GM21367 (cell line): Measurements from ENCODE around the gene NBPF19.
"Not testable (repeated sequence)": the region's sequence is repeated elsewhere in the genome, so short reads cannot be mapped to it uniquely, and the experiment has no call there.

Source experiments
- ATAC-seq: cut with Tn5 transposase; IDR thresholded peaks from one replicate; pipeline ENCODE4 v1.9.1; 2021; ENCODE audit not compliant: unreplicated experiment

NBPF19 gene, protein sequence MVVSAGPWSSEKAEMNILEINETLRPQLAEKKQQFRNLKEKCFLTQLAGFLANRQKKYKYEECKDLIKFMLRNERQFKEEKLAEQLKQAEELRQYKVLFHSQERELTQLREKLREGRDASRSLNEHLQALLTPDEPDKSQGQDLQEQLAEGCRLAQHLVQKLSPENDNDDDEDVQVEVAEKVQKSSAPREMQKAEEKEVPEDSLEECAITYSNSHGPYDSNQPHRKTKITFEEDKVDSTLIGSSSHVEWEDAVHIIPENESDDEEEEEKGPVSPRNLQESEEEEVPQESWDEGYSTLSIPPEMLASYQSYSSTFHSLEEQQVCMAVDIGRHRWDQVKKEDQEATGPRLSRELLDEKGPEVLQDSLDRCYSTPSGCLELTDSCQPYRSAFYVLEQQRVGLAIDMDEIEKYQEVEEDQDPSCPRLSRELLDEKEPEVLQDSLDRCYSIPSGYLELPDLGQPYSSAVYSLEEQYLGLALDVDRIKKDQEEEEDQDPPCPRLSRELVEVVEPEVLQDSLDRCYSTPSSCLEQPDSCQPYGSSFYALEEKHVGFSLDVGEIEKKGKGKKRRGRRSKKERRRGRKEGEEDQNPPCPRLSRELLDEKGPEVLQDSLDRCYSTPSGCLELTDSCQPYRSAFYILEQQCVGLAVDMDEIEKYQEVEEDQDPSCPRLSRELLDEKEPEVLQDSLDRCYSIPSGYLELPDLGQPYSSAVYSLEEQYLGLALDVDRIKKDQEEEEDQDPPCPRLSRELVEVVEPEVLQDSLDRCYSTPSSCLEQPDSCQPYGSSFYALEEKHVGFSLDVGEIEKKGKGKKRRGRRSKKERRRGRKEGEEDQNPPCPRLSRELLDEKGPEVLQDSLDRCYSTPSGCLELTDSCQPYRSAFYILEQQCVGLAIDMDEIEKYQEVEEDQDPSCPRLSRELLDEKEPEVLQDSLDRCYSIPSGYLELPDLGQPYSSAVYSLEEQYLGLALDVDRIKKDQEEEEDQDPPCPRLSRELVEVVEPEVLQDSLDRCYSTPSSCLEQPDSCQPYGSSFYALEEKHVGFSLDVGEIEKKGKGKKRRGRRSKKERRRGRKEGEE (N-terminal part only)

DNA sequence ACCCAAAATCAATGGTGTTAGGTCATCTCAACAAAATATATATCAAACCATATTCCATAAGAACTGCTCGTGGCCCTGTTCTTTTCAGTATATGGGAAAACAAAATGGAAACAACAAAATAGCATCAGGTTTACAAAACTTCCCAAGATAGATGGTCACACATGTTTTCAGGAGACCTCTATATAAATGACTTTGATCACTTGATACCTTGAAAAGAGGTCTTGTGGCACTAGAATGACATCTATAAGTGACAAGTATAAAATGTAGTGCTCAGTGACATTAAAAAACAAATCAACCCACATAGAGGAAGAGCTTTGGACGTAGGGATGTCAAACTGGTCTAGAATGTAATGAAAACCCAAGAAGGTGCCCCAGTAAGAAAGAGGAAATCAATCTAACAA, at the start of gene NBPF19:
Gene NBPF19, plus strand, starts transcription at position 301 of the 400 bp plus-strand sequence. CDS start 888 bp downstream, outside the sequence.
- not testable (repeated sequence) for ATAC-seq

DNA sequence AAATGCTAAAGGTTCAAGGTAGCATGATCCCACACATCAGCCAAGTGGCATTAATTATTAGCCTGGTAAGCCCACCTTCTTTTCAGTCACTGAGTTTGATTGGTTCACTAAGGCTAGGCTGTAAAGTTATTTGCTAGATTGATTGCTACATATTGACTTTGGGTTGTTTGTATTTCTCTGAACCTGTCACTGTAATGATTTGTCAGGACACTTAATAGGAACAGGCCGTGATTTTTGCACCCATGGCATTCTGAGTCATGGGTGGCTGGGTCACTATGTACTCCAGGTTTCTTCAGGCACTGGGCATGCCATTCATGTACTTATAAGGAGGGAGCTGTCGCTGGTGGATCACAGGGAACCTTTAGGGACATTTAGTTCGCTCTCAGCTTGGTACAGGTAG, 46.5 kb upstream of the NBPF19 start:
- not testable (repeated sequence) for ATAC-seq

DNA sequence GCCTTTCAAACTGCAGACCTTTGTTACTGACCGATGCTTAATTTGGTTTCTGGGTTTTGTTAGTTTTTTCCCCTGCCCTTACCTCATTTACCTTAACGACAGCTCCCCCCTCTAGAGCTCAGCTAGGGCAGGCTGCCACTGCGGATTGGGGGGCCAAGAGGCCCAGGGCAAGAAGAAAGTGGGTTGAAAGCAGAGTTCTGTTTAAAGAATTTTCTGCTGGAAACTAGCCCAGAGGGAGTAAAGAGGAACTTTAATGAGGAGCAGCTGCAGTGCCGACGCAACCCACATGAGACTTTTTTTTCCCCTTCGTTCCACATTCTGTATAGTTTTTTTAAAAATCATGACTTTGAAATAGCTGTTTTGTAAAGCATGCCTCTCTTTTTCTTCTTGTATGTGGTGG, 29.4 kb upstream of the NBPF19 start:
- ATAC-seq: not testable (repeated sequence)

DNA sequence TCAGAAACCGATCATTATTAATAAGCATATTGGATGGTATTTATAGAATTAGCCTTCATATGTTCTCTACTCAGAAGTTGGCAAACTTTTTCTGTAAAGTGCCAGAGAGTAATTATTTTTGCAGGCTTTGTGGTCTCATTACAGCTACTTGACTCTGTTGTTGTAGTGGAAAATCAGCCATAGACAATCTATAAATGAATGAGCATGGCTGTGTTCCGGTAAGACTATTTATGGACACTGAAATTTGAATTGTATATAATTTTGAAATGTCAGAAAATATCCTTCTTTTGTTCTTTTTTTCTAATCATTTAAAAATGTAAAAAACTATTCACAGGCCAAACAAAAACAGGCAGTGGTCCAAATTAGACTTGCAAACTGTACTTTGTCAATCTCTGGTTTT, 22.6 kb upstream of the NBPF19 start:
- ATAC-seq: not testable (repeated sequence)

DNA sequence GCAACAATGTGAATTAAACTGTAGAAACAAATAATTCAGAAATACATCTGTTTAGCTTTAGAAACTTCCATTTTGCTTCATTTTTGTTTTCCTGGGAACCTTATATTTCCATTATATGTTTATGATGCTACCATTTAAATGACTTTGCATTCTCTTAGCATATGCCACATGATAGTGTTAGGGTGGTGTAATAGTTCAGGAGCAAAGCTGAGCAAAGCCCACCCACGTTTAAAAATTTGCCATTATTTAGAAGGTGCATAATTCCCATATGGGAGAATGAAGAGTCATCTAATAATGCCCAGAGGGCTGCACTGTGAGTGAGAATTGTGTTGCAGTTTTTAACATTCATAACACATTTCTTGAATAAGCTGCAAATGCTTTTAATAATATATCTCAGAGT, 22.2 kb upstream of the NBPF19 start:
- ATAC-seq: not testable (repeated sequence)

DNA sequence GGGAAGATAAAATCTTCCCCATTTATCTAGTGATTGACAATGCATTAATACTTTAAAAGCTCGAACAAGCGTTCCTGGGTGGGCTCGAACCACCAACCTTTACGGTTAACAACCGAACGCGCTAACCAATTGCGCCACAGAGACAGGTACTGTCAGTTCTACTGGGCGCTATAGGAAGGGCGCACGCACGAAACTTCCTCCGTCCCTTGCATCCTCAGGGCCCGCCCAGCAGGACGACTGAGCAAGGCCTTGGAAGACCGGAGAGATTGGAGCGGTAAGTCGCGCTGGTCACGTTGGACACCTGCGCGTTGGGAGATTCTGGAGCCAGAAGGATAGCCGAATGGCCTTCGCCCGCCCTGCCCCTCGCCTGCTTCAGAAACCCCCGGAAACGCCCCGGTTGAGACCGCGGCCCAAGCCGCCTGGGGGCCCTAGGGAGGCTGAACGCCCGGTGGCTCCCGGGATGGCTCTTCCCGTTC, 83.5 kb downstream of the NBPF19 start:
- ATAC-seq: not testable (repeated sequence)

DNA sequence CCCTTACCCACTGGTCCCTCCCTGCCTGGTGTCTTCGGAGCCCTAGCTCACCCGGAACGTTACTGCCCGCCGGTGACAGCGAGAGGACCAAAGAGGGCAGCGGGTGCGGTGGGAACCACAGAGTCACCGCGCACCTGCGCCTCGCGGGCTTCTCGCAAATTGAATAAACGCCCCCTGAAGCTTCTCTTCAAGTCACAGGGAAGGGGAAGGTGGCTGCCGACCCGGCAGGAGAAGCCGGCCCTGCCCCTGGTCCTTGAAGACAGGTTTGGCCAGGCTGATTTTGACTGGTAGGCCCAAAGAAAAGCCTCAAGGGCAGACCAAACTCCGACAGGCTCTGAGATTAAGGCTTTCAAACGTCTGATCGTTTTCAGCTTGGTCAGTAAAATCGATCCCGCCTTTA, 87.0 kb downstream of the NBPF19 start:
- not testable (repeated sequence) for ATAC-seq

DNA sequence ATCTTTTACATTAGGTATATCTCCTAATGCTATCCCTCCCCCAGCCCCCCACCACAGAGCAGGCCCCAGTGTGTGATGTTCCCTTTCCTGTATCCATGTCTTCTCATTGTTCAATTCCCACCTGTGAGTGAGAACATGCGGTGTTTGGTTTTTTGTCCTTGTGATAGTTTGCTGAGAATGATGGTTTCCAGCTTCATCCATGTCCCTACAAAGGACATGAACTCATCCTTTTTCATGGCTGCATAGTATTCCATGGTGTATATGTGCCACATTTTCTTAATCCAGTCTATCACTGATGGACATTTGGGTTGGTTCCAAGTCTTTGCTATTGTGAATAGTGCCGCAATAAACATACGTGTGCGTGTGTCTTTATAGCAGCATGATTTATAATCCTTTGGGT, 90.6 kb downstream of the NBPF19 start:
- not testable (repeated sequence) for ATAC-seq

DNA sequence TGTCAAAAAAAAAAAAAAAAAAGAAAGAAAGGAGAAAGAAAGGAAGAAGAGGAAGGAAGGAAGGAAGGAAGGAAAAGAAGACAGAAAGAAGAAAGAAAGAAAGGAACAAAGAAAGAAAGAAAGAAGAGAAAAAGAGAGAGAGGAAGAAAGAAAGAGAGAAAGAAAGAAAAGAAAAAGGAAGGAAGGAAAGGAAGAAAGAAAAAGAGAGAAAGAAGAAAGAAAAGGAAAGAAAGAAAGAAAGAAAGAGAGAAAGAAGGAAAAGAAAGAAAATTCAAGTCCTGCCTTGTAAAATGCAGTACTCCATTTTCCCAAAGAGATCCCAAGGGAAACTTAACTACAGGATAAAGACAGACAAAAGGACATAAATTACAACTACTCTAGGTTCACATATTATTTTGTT, 97.9 kb downstream of the NBPF19 start:
- ATAC-seq: not testable (repeated sequence)

DNA sequence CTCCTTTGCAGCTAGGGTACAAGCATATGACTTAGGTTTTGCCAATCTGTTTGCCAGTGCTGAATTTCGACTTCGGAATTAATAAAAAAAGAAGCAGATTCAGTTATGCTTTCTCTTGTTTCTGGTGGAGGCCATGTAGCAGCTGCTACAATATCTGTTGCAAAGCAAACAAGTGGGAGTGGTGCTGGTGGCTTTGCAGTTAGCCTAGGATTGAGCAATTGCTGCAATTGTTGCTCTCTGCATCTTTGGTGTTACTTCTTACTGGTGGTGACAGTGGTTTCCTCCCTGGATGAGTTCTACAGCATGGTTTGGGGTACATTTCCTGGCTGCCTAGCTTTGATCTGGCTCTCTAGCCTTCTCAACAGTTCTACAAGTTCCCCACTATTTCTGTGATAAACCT, 110.7 kb downstream of the NBPF19 start:
- ATAC-seq: not testable (repeated sequence)
